Activated CD4-positive, alpha-beta T cell treated with anti-CD3 and anti-CD28 coated beads, Interleukin-2, Interleukin-6, amounts not matched to agents 100 ng/mL and 50 ng/mL, durations not matched to agents 16 hours and 8 hours (primary cell): ENCODE measurements around the gene PKM.

Experiments used
- DNase-seq: peaks from one replicate; pipeline ENCODE4 v3.0.0-alpha.2; 2020

Gene PKM

GRCh38 chr15:72233769-72234168, 2.8 kb upstream of the PKM start:
- no peak for DNase-seq

- peak; percentile 75 for DNase-seq
Measured at GRCh38 chr15:72231833-72232478, 966 bp upstream of the PKM start.

GRCh38 chr15:72230197-72231065, 559 bp downstream of the PKM start:
- peak; percentile 93 for DNase-seq

GRCh38 chr15:72229947-72230196, 1.1 kb downstream of the PKM start:
- DNase-seq, result no peak

- peak; percentile 62 for DNase-seq
Measured at GRCh38 chr15:72229076-72229946, 1.7 kb downstream of the PKM start.

GRCh38 chr15:72227720-72228119, 3.3 kb downstream of the PKM start:
- DNase-seq, result peak; percentile 47

- peak; percentile 88 for DNase-seq
Measured at GRCh38 chr15:72227192-72227586, 3.8 kb downstream of the PKM start.

- no peak for DNase-seq
Measured at GRCh38 chr15:72223278-72223677, 7.7 kb downstream of the PKM start.

GRCh38 chr15:72222393-72222792, 8.6 kb downstream of the PKM start:
- DNase-seq, result no peak

- DNase-seq, result no peak
Measured at GRCh38 chr15:72220687-72221086, 10.3 kb downstream of the PKM start.

GRCh38 chr15:72217216-72217615, 13.8 kb downstream of the PKM start:
- DNase-seq, result no peak

GRCh38 chr15:72216079-72216478, 14.9 kb downstream of the PKM start:
- no peak for DNase-seq

- DNase-seq, result no peak
Measured at GRCh38 chr15:72207558-72208085, 23.4 kb downstream of the PKM start.

- no peak for DNase-seq
Measured at GRCh38 chr15:72206677-72207000, 24.4 kb downstream of the PKM start.

- DNase-seq, result no peak
Measured at GRCh38 chr15:72205896-72206676, 24.9 kb downstream of the PKM start.

- DNase-seq, result no peak
Measured at GRCh38 chr15:72205273-72205672, 25.7 kb downstream of the PKM start.

GRCh38 chr15:72203507-72203837, 27.5 kb downstream of the PKM start:
- DNase-seq, result no peak

- DNase-seq, result no peak
Measured at GRCh38 chr15:72202801-72203506, 28.0 kb downstream of the PKM start.

- no peak for DNase-seq
Measured at GRCh38 chr15:72202302-72202701, 28.7 kb downstream of the PKM start.

- DNase-seq, result no peak
Measured at GRCh38 chr15:72201391-72201921, 29.5 kb downstream of the PKM start.

GRCh38 chr15:72200395-72201237, 30.4 kb downstream of the PKM start:
- DNase-seq, result no peak
